Endothelial cell of umbilical vein (primary cell): ENCODE data around the gene TNFRSF14.

Source experiments
- CTCF ChIP-seq, 2 donors: IDR thresholded peaks; 1 replicate in 1 of 2; 2 replicates in 1 of 2; pipeline ENCODE4 v1.5.1; 2011; ENCODE audit warnings: low read length in 2 of 2, mild to moderate bottlenecking in 2 of 2, moderate library complexity in 2 of 2, control low read depth in 1 of 2, inconsistent platforms in 1 of 2, low read depth in 1 of 2; ENCODE audit not compliant: insufficient read depth in 1 of 2; ENCODE audit errors: extremely low read depth in 1 of 2
- EZH2 ChIP-seq: IDR thresholded peaks from 2 replicates; pipeline ENCODE4 v1.6.1; 2012; ENCODE audit warnings: borderline replicate concordance, low read depth, mild to moderate bottlenecking, moderate library complexity, low read length, inconsistent platforms; ENCODE audit not compliant: severe bottlenecking
- FOS ChIP-seq: IDR thresholded peaks from 2 replicates; pipeline ENCODE4 v1.6.1; 2011; ENCODE audit warnings: mild to moderate bottlenecking, low read length, moderate library complexity, borderline replicate concordance; ENCODE audit not compliant: insufficient read depth
- GATA2 ChIP-seq: IDR thresholded peaks from 2 replicates; pipeline ENCODE4 v1.7.0; 2011; ENCODE audit warnings: low read depth, mild to moderate bottlenecking, moderate library complexity, mixed read lengths, low read length; ENCODE audit not compliant: insufficient read length, insufficient read depth
- JUN ChIP-seq: IDR thresholded peaks from 2 replicates; pipeline ENCODE4 v1.6.1; 2011; ENCODE audit warnings: borderline replicate concordance, low read depth; ENCODE audit not compliant: insufficient read length, insufficient read depth
- MAX ChIP-seq: IDR thresholded peaks from 2 replicates; pipeline ENCODE4 v1.6.1; 2011; ENCODE audit not compliant: insufficient read depth, insufficient read length
- MYC ChIP-seq: IDR thresholded peaks from one replicate; pipeline ENCODE4 v1.6.1; 2011; ENCODE audit warnings: mild to moderate bottlenecking, low read depth, low read length
- POLR2A ChIP-seq: IDR thresholded peaks from 2 replicates; pipeline ENCODE4 v1.6.1; 2012; ENCODE audit warnings: low read depth, mild to moderate bottlenecking, control low read depth, low read length
- POLR2AphosphoS5 ChIP-seq: IDR thresholded peaks from 2 replicates; pipeline ENCODE4 v1.6.1; 2012; ENCODE audit warnings: low read depth, mild to moderate bottlenecking, control low read depth, low read length, moderate library complexity; ENCODE audit not compliant: insufficient read depth

GRCh38 chr1:2574350-2574749 is 18.2 kb downstream of the TNFRSF14 start:
- no peak for TF ChIP-seq POLR2AphosphoS5
- TF ChIP-seq CTCF (IDR thresholded peaks at IDR 0.05; ENCODE audit: extremely low read depth in 1 of 2, insufficient read depth in 1 of 2, low read depth in 1 of 2, low read length in 2 of 2) = no peak
- TF ChIP-seq POLR2A = no peak
- no peak for TF ChIP-seq EZH2
- TF ChIP-seq MAX = no peak
- no peak for TF ChIP-seq MYC
- TF ChIP-seq JUN = no peak
- TF ChIP-seq FOS = no peak
- no peak for TF ChIP-seq GATA2
